HAP-1 (cell line): ENCODE results near the gene RYR3.

Source experiments
- DNase-seq, 2 experiments: peaks; one replicate each; pipeline ENCODE4 v3.0.0-alpha.2; 2016 to 2020; ENCODE audit warnings: low spot score in 2 of 2
- H3K27me3 ChIP-seq: fragments of 250-450 bp; sonication (Bioruptor Pico); 2 replicates; pipeline ENCODE4 v1.5.1; 2020; ENCODE audit warnings: low read depth, mild to moderate bottlenecking, moderate library complexity
- H3K36me3 ChIP-seq: fragments of 250-450 bp; sonication (Bioruptor Pico); replicated peaks from 2 replicates; pipeline ENCODE4 v1.5.1; 2020; ENCODE audit warnings: mild to moderate bottlenecking
- H3K4me1 ChIP-seq: fragments of 250-450 bp; sonication (Bioruptor Pico); 2 replicates; pipeline ENCODE4 v1.5.1; 2020; ENCODE audit warnings: mild to moderate bottlenecking
- H3K4me3 ChIP-seq: fragments of 250-450 bp; sonication (Bioruptor Pico); 2 replicates; pipeline ENCODE4 v1.5.1; 2020; ENCODE audit warnings: mild to moderate bottlenecking, moderate library complexity
- H3K9me3 ChIP-seq: fragments of 250-450 bp; sonication (Bioruptor Pico); 2 replicates; pipeline ENCODE4 v1.5.1; 2020; ENCODE audit warnings: mild to moderate bottlenecking, moderate library complexity
- in situ Hi-C: fragments of 300-500 bp; cut with MboI; formaldehyde crosslinking; loops from 3 replicates; pipeline ENCODE4 v1.14.3; 2020; ENCODE audit warnings: low sequenced_read_pairs, inconsistent platforms, mixed read lengths

RYR3 gene

GRCh38 chr15:33874156-33874555, 563.4 kb downstream of the RYR3 start:
- no peaks in the 10 kb centered on the region for H3K27me3 ChIP-seq
- no peaks in the 10 kb centered on the region for H3K4me1 ChIP-seq
- in situ Hi-C loops, result no loop called here
- no peaks in the 10 kb centered on the region for H3K9me3 ChIP-seq
- DNase-seq, result no peak
- H3K4me3 ChIP-seq, result no peak overlapping the region
- no peaks in the 10 kb centered on the region for H3K36me3 ChIP-seq

- Histone ChIP-seq H3K4me3 (no peak overlapping the region), H3K27me3 (no peaks in the 10 kb centered on the region), H3K9me3 (no peaks in the 10 kb centered on the region), H3K36me3 (no peaks in the 10 kb centered on the region), H3K4me1 (no peaks in the 10 kb centered on the region)
- in situ Hi-C loops, result no loop called here
- no peak for DNase-seq
These were observed 572.2 kb downstream of the RYR3 start for GRCh38 chr15:33882921-33883320.

- no peaks in the 10 kb centered on the region for H3K4me1 ChIP-seq
- no peaks in the 10 kb centered on the region for H3K36me3 ChIP-seq
- no peaks in the 10 kb centered on the region for H3K9me3 ChIP-seq
- no peak overlapping the region for H3K4me3 ChIP-seq
- no peak for DNase-seq
- in situ Hi-C loops, result no loop called here
- no peaks in the 10 kb centered on the region for H3K27me3 ChIP-seq
These were observed 577.4 kb downstream of the RYR3 start for GRCh38 chr15:33888176-33888575.

GRCh38 chr15:33894193-33894592, 583.4 kb downstream of the RYR3 start:
- H3K4me1 ChIP-seq, result no peaks in the 10 kb centered on the region
- no peak overlapping the region for H3K4me3 ChIP-seq
- DNase-seq, result no peak
- no peaks in the 10 kb centered on the region for H3K36me3 ChIP-seq
- in situ Hi-C loops, result no loop called here
- no peaks in the 10 kb centered on the region for H3K27me3 ChIP-seq
- no peaks in the 10 kb centered on the region for H3K9me3 ChIP-seq

- Histone ChIP-seq H3K9me3 (no peaks in the 10 kb centered on the region), H3K27me3 (no peaks in the 10 kb centered on the region), H3K4me1 (0 out of 2 replicates have a peak, but pooled peaks cover 3% of the 10 kb centered on the region), H3K36me3 (no peaks in the 10 kb centered on the region), H3K4me3 (no peak overlapping the region)
- in situ Hi-C loops, result no loop called here
- DNase-seq, result no peak
These were observed 591.3 kb downstream of the RYR3 start for GRCh38 chr15:33902043-33902442.

- Histone ChIP-seq H3K27me3 (no peaks in the 10 kb centered on the region), H3K36me3 (no peaks in the 10 kb centered on the region), H3K4me1 (0 out of 2 replicates have a peak, but pooled peaks cover 3% of the 10 kb centered on the region), H3K9me3 (no peaks in the 10 kb centered on the region), H3K4me3 (no peak overlapping the region)
- DNase-seq, result no peak
- in situ Hi-C loops, result no loop called here
These were observed 592.9 kb downstream of the RYR3 start for GRCh38 chr15:33903661-33904060.

- Histone ChIP-seq H3K36me3 (no peaks in the 10 kb centered on the region), H3K4me1 (0 out of 2 replicates have a peak, but pooled peaks cover 2% of the 10 kb centered on the region), H3K4me3 (no peak overlapping the region), H3K9me3 (no peaks in the 10 kb centered on the region), H3K27me3 (no peaks in the 10 kb centered on the region)
- in situ Hi-C loops, result no loop called here
- DNase-seq, result no peak
These were observed 596.6 kb downstream of the RYR3 start for GRCh38 chr15:33907326-33907725.

- Histone ChIP-seq H3K4me3 (no peak overlapping the region), H3K27me3 (no peaks in the 10 kb centered on the region), H3K4me1 (no peaks in the 10 kb centered on the region), H3K36me3 (no peaks in the 10 kb centered on the region), H3K9me3 (no peaks in the 10 kb centered on the region)
- in situ Hi-C loops, result no loop called here
- no peak for DNase-seq
These were observed 597.6 kb downstream of the RYR3 start for GRCh38 chr15:33908406-33908805.

GRCh38 chr15:33910741-33911140, 600.0 kb downstream of the RYR3 start:
- no peaks in the 10 kb centered on the region for H3K27me3 ChIP-seq
- in situ Hi-C loops, result no loop called here
- no peak for DNase-seq

GRCh38 chr15:33912326-33912725, 601.6 kb downstream of the RYR3 start:
- DNase-seq, result no peak
- 0 out of 2 replicates have a peak, but pooled peaks cover 4% of the 10 kb centered on the region for H3K4me1 ChIP-seq
- in situ Hi-C loops, result no loop called here
- H3K9me3 ChIP-seq, result no peaks in the 10 kb centered on the region
- no peak overlapping the region for H3K4me3 ChIP-seq
- H3K36me3 ChIP-seq, result no peaks in the 10 kb centered on the region
- no peaks in the 10 kb centered on the region for H3K27me3 ChIP-seq

More at GRCh38 chr15:33910741-33911140, 600.0 kb downstream of the RYR3 start:
- no peaks in the 10 kb centered on the region for H3K36me3 ChIP-seq
- no peaks in the 10 kb centered on the region for H3K9me3 ChIP-seq
- H3K4me1 ChIP-seq, result 0 out of 2 replicates have a peak, but pooled peaks cover 4% of the 10 kb centered on the region
- H3K4me3 ChIP-seq, result no peak overlapping the region

- H3K27me3 ChIP-seq, result no peaks in the 10 kb centered on the region
- no peak overlapping the region for H3K4me3 ChIP-seq
- no peak for DNase-seq
- H3K9me3 ChIP-seq, result no peaks in the 10 kb centered on the region
- in situ Hi-C loops, result no loop called here
- no peaks in the 10 kb centered on the region for H3K36me3 ChIP-seq
- 0 out of 2 replicates have a peak, but pooled peaks cover 4% of the 10 kb centered on the region for H3K4me1 ChIP-seq
These were observed 602.7 kb downstream of the RYR3 start for GRCh38 chr15:33913459-33913858.
